Hepatocyte (in vitro differentiated cells): ENCODE results near the gene ZFP92.

Experiments used
- CTCF ChIP-seq: fragments of 200-600 bp; sonication (generic); IDR thresholded peaks from 2 replicates; pipeline ENCODE4 v1.5.1; 2016; ENCODE audit warnings: antibody characterized with exemption, mild to moderate bottlenecking; ENCODE audit not compliant: poor library complexity
- EZH2 ChIP-seq: fragments of 200-600 bp; sonication (generic); IDR thresholded peaks from 2 replicates; pipeline ENCODE4 v1.6.1; 2016; ENCODE audit warnings: antibody characterized with exemption, mild to moderate bottlenecking, borderline replicate concordance

GRCh38 chrX:153446950-153447580, 35.8 kb downstream of the ZFP92 start:
- TF ChIP-seq CTCF (no peak), EZH2 (no peak)
